Endothelial cell of umbilical vein (primary cell): ENCODE data around the gene TH. TPM values are rescaled to one million over a fixed set of nuclear protein-coding genes. Genes with fewer than 3 reads are reported as not detected.

Experiments used
- BruUV-seq: library from RNA; stranded (reverse); fragments of 400-500 nt; replicated peaks from 2 replicates; lab custom pipeline; 2021; lab: Mats Ljungman, UMichigan
- CTCF ChIA-PET: fragments of 300-600, 350-600 bp; sonication (Branson Sonifier 250); formaldehyde crosslinking; loops from one replicate; lab custom pipeline; 2021; ENCODE audit warnings: antibody characterized with exemption, inconsistent platforms; lab: Charles Lee
- POLR2A ChIA-PET: fragments of 300-600, 350-600 bp; sonication (Branson Sonifier 250); formaldehyde crosslinking; loops from one replicate; lab custom pipeline; 2021; ENCODE audit warnings: antibody characterized with exemption, inconsistent platforms; lab: Charles Lee
- DNase-seq: peaks from one replicate; pipeline ENCODE4 v3.0.0-alpha.2; 2011; ENCODE audit warnings: low read depth, low spot score
- FAIRE-seq: peaks from 2 replicates; lab custom pipeline; 2011; peaks lifted over from hg19 to GRCh38; lab: Jason Lieb, UNC
- H2AFZ ChIP-seq: 2 replicates; pipeline ENCODE4 v1.6.0; 2012; ENCODE audit warnings: low read depth, low read length, control low read depth, inconsistent platforms
- H3K27ac ChIP-seq: 2 replicates; pipeline ENCODE4 v1.5.1; 2011; ENCODE audit warnings: low read depth, mild to moderate bottlenecking, control low read depth, low read length, moderate library complexity; ENCODE audit not compliant: insufficient read depth
- H3K27me3 ChIP-seq, 2 experiments: 2 replicates each; pipeline versions ENCODE4 v1.6.0 to v1.6.1; 2011; ENCODE audit warnings: low read length in 2 of 2, mixed read lengths in 1 of 2; ENCODE audit not compliant: control insufficient read depth in 2 of 2, insufficient read depth in 2 of 2
- H3K36me3 ChIP-seq, 2 experiments: 2 replicates in 1 of 2; 3 replicates in 1 of 2; pipeline ENCODE4 v1.5.1; 2011; ENCODE audit warnings: low read length in 2 of 2, mild to moderate bottlenecking in 1 of 2, moderate library complexity in 1 of 2; ENCODE audit not compliant: control insufficient read depth in 2 of 2, insufficient read depth in 2 of 2; ENCODE audit errors: extremely low read depth in 1 of 2
- H3K4me1 ChIP-seq: 3 replicates; pipeline ENCODE4 v1.5.1; 2011; ENCODE audit warnings: mild to moderate bottlenecking, low read length; ENCODE audit not compliant: control insufficient read depth, insufficient read depth; ENCODE audit errors: extremely low read depth
- H3K4me2 ChIP-seq: 2 replicates; pipeline ENCODE4 v1.6.1; 2011; ENCODE audit warnings: low read length, control low read depth, mixed read lengths; ENCODE audit not compliant: insufficient read depth
- H3K4me3 ChIP-seq, 3 experiments: fragments of 200-600 bp in 1 of 3; sonication (generic), shearing (Covaris generic) in 1 of 3; replicated peaks in 1 of 3; 2 replicates each; pipeline ENCODE4 v1.5.1; 2011 to 2016; ENCODE audit warnings: control low read depth in 3 of 3, low read length in 3 of 3, mild to moderate bottlenecking in 2 of 3, inconsistent platforms in 1 of 3, low read depth in 1 of 3, moderate library complexity in 1 of 3; ENCODE audit not compliant: insufficient read depth in 1 of 3
- H3K79me2 ChIP-seq: 2 replicates; pipeline ENCODE4 v1.6.0; 2012; ENCODE audit warnings: low read length, inconsistent platforms; ENCODE audit not compliant: control insufficient read depth, insufficient read depth
- H3K9ac ChIP-seq: replicated peaks from 2 replicates; pipeline ENCODE3; 2011; ENCODE audit warnings: low read length, control low read depth; ENCODE audit not compliant: insufficient read depth; ENCODE audit errors: extremely low read depth
- H3K9me1 ChIP-seq: replicated peaks from 3 replicates; pipeline ENCODE4 v1.6.0; 2011; ENCODE audit warnings: mild to moderate bottlenecking, low read length; ENCODE audit not compliant: control insufficient read depth, insufficient read depth; ENCODE audit errors: extremely low read depth
- H3K9me3 ChIP-seq: replicated peaks from 2 replicates; pipeline ENCODE4 v1.5.1; 2012; ENCODE audit warnings: low read length, inconsistent platforms; ENCODE audit not compliant: control insufficient read depth, insufficient read depth
- H4K20me1 ChIP-seq: replicated peaks from 2 replicates; pipeline ENCODE3; 2011; ENCODE audit warnings: mild to moderate bottlenecking, low read length; ENCODE audit not compliant: control insufficient read depth, insufficient read depth; ENCODE audit errors: extremely low read depth
- EZH2 ChIP-seq: IDR thresholded peaks from 2 replicates; pipeline ENCODE4 v1.6.1; 2012; ENCODE audit warnings: borderline replicate concordance, low read depth, mild to moderate bottlenecking, moderate library complexity, low read length, inconsistent platforms; ENCODE audit not compliant: severe bottlenecking
- FOS ChIP-seq: IDR thresholded peaks from 2 replicates; pipeline ENCODE4 v1.6.1; 2011; ENCODE audit warnings: mild to moderate bottlenecking, low read length, moderate library complexity, borderline replicate concordance; ENCODE audit not compliant: insufficient read depth
- GATA2 ChIP-seq: IDR thresholded peaks from 2 replicates; pipeline ENCODE4 v1.7.0; 2011; ENCODE audit warnings: low read depth, mild to moderate bottlenecking, moderate library complexity, mixed read lengths, low read length; ENCODE audit not compliant: insufficient read length, insufficient read depth
- JUN ChIP-seq: IDR thresholded peaks from 2 replicates; pipeline ENCODE4 v1.6.1; 2011; ENCODE audit warnings: borderline replicate concordance, low read depth; ENCODE audit not compliant: insufficient read length, insufficient read depth
- MYC ChIP-seq: IDR thresholded peaks from one replicate; pipeline ENCODE4 v1.6.1; 2011; ENCODE audit warnings: mild to moderate bottlenecking, low read depth, low read length
- POLR2A ChIP-seq: IDR thresholded peaks from 2 replicates; pipeline ENCODE4 v1.6.1; 2012; ENCODE audit warnings: low read depth, mild to moderate bottlenecking, control low read depth, low read length
- POLR2AphosphoS5 ChIP-seq: IDR thresholded peaks from 2 replicates; pipeline ENCODE4 v1.6.1; 2012; ENCODE audit warnings: low read depth, mild to moderate bottlenecking, control low read depth, low read length, moderate library complexity; ENCODE audit not compliant: insufficient read depth
- dilution Hi-C: fragments of 300-500 bp; cut with MboI; formaldehyde crosslinking; loops from one replicate; pipeline ENCODE4 v1.15.0; 2019; ENCODE audit warnings: low sequenced_read_pairs; ENCODE audit not compliant: extremely low pct_ligation_motif_present
- intact Hi-C: fragments of 100-400 bp; cut with micrococcal nuclease; formaldehyde crosslinking; loops from one replicate; pipeline ENCODE4 v1.10.0; 2022
- polyA plus RNA-seq, 4 experiments: library from polyadenylated mRNA; depleted of rRNA in 3 of 4; stranded (reverse) in 3 of 4; unstranded in 1 of 4; fragments of >200 nt; gene quantifications; 2 replicates each; pipeline versions ENCODE4 v1.2.1 to v1.2.3, GENCODE V29; 2011 to 2012; ENCODE audit warnings: missing spikeins in 1 of 4
- total RNA-seq: library from RNA; stranded (reverse); gene quantifications from 2 replicates; pipeline ENCODE4 v1.2.3, GENCODE V29; 2021
- TF ChIP-seq, protein P1 (sequence below), 2 donors: IDR thresholded peaks; 1 replicate in 1 of 2; 2 replicates in 1 of 2; pipeline ENCODE4 v1.5.1; 2011; ENCODE audit warnings: low read length in 2 of 2, mild to moderate bottlenecking in 2 of 2, moderate library complexity in 2 of 2, control low read depth in 1 of 2, inconsistent platforms in 1 of 2, low read depth in 1 of 2; ENCODE audit not compliant: insufficient read depth in 1 of 2; ENCODE audit errors: extremely low read depth in 1 of 2
- TF ChIP-seq, protein P2 (sequence below): IDR thresholded peaks from 2 replicates; pipeline ENCODE4 v1.6.1; 2011; ENCODE audit not compliant: insufficient read depth, insufficient read length

TH gene
- total and polyA plus RNA-seq, 2 donors (not counting 3 experiments of a cell fraction or from before 2014, with no cell fraction given), result not detected

GRCh38 chr11:2200957-2201519 is 29.4 kb upstream of the TH start:
- Histone ChIP-seq H3K36me3 (no peaks in the 10 kb centered on the region), H3K9ac (no peak overlapping the region), H3K4me1 (no peaks in the 10 kb centered on the region), H4K20me1 (no peaks in the 10 kb centered on the region), H3K4me3 (no peak overlapping the region), H3K9me3 (no peaks in the 10 kb centered on the region), H2AFZ (no peak overlapping the region), H3K27me3 (no peaks in the 10 kb centered on the region), H3K4me2 (no peak overlapping the region), H3K27ac (no peak overlapping the region), H3K79me2 (no peaks in the 10 kb centered on the region), H3K9me1 (no peaks in the 10 kb centered on the region)
- ChIA-PET POLR2A (no interaction called here), CTCF (interaction anchor here (4.7 kb wide), 1 partner anchor 220 kb away, joined by 67 read pairs; no protein-coding TSS in a partner anchor)
- no TSS peak for BruUV-seq
- dilution Hi-C loops, result no loop called here
- DNase-seq (no peak), FAIRE-seq (no peak)
- no peak for TF ChIP-seq FOS
- TF ChIP-seq EZH2, result no peak
- TF ChIP-seq POLR2A, result no peak
- no peak for TF ChIP-seq GATA2
- TF ChIP-seq MYC, result no peak
- TF ChIP-seq JUN, result no peak
- TF ChIP-seq, protein P1, sequence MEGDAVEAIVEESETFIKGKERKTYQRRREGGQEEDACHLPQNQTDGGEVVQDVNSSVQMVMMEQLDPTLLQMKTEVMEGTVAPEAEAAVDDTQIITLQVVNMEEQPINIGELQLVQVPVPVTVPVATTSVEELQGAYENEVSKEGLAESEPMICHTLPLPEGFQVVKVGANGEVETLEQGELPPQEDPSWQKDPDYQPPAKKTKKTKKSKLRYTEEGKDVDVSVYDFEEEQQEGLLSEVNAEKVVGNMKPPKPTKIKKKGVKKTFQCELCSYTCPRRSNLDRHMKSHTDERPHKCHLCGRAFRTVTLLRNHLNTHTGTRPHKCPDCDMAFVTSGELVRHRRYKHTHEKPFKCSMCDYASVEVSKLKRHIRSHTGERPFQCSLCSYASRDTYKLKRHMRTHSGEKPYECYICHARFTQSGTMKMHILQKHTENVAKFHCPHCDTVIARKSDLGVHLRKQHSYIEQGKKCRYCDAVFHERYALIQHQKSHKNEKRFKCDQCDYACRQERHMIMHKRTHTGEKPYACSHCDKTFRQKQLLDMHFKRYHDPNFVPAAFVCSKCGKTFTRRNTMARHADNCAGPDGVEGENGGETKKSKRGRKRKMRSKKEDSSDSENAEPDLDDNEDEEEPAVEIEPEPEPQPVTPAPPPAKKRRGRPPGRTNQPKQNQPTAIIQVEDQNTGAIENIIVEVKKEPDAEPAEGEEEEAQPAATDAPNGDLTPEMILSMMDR (IDR thresholded peaks at IDR 0.05; ENCODE audit: extremely low read depth in 1 of 2, insufficient read depth in 1 of 2, low read depth in 1 of 2, low read length in 2 of 2), result no peak
- TF ChIP-seq, protein P2, sequence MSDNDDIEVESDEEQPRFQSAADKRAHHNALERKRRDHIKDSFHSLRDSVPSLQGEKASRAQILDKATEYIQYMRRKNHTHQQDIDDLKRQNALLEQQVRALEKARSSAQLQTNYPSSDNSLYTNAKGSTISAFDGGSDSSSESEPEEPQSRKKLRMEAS, result no peak
- no peak for TF ChIP-seq POLR2AphosphoS5
- intact Hi-C loops, result no loop called here
